ENCODE measurements around the gene GNG12. TPM values are rescaled to one million over a fixed set of nuclear protein-coding genes. Genes with fewer than 3 reads are reported as not detected.

The GNG12 gene
- total and polyA plus RNA-seq, 12 donors = 15.3 to 121 (median 84.7) TPM

GRCh38 chr1:67771152-67771551 is 62.1 kb downstream of the GNG12 start:
- WGBS, 4 donors = 87 to 96% (median 87%) methylated on average over 6 of the region's 6 CpGs
- H3K36me3 ChIP-seq (replicated peaks in 1 of 2) = no peaks in the 10 kb centered on the region
- no peak for DNase-seq
- no peak overlapping the region for H3K27ac ChIP-seq
- TF ChIP-seq POLR2A (IDR thresholded peaks at IDR 0.05) (no peak), CTCF (IDR thresholded peaks at IDR 0.05) (no peak)
- peaks cover 8 to 9% of the 10 kb centered on the region in 2 donors for H3K4me1 ChIP-seq (replicated peaks in 1 of 2)
- H3K27me3 ChIP-seq = no peaks in the 10 kb centered on the region
- H3K9me3 ChIP-seq (replicated peaks in 1 of 3) = no peaks in the 10 kb centered on the region
- intact Hi-C loops (cut with DNase I) = loop anchor here in 1 of 2 donors (10.0 kb wide), 1 partner anchor 344 kb away; no protein-coding TSS in a partner anchor
- H3K4me3 ChIP-seq = no peak overlapping the region

- intact Hi-C loops (cut with DNase I) = loop anchor here (5.0 to 10.0 kb wide), 2 partner anchors 78 to 345 kb away; no protein-coding TSS in a partner anchor
These were observed 63.5 kb downstream of the GNG12 start for GRCh38 chr1:67769633-67770256.

GRCh38 chr1:67768480-67768879 is 64.8 kb downstream of the GNG12 start:
- TF ChIP-seq CTCF (IDR thresholded peaks at IDR 0.05) = no peak
- no peak for TF ChIP-seq POLR2A (IDR thresholded peaks at IDR 0.05)
- no peaks in the 10 kb centered on the region for H3K9me3 ChIP-seq (replicated peaks in 1 of 3)
- intact Hi-C loops (cut with DNase I) = loop anchor here in 1 of 2 donors (5.0 kb wide), 1 partner anchor 79 kb away; no protein-coding TSS in a partner anchor
- no peaks in the 10 kb centered on the region for H3K27me3 ChIP-seq
- no peak overlapping the region for H3K4me3 ChIP-seq
- 96 to 100% (median 98%) methylated on average over 1 of the region's 1 CpG for WGBS, 4 donors
- no peak overlapping the region for H3K27ac ChIP-seq
- no peak for DNase-seq
- H3K36me3 ChIP-seq (replicated peaks in 1 of 2) = no peaks in the 10 kb centered on the region
- H3K4me1 ChIP-seq (replicated peaks in 1 of 2) = peaks cover 9% of the 10 kb centered on the region in 2 donors

More at GRCh38 chr1:67769633-67770256, 63.5 kb downstream of the GNG12 start:
- 87 to 91% (median 89%) methylated on average over 6 of the region's 6 CpGs for WGBS, 4 donors
- no peaks in the 10 kb centered on the region for H3K27me3 ChIP-seq
- TF ChIP-seq CTCF (IDR thresholded peaks at IDR 0.05) = no peak
- no peak for TF ChIP-seq POLR2A (IDR thresholded peaks at IDR 0.05)
- no peaks in the 10 kb centered on the region for H3K9me3 ChIP-seq (replicated peaks in 1 of 3)
- H3K4me3 ChIP-seq = no peak overlapping the region
- DNase-seq = no peak
- peaks cover 9% of the 10 kb centered on the region in 2 donors for H3K4me1 ChIP-seq (replicated peaks in 1 of 2)
- no peak overlapping the region for H3K27ac ChIP-seq
- H3K36me3 ChIP-seq (replicated peaks in 1 of 2) = no peaks in the 10 kb centered on the region

GRCh38 chr1:67767103-67767782 is 66.0 kb downstream of the GNG12 start:
- H3K9me3 ChIP-seq (replicated peaks in 1 of 3) = no peaks in the 10 kb centered on the region
- WGBS, 4 donors = 77 to 87% (median 83%) methylated on average over 6 of the region's 6 CpGs
- H3K4me1 ChIP-seq (replicated peaks in 1 of 2) = peaks cover 9% of the 10 kb centered on the region in 2 donors
- H3K4me3 ChIP-seq = no peak overlapping the region
- H3K27me3 ChIP-seq = no peaks in the 10 kb centered on the region
- DNase-seq = no peak
- intact Hi-C loops (cut with DNase I) = loop anchor here in 1 of 2 donors (5.0 kb wide), 1 partner anchor 80 kb away; no protein-coding TSS in a partner anchor
- H3K36me3 ChIP-seq (replicated peaks in 1 of 2) = no peaks in the 10 kb centered on the region
- peak overlapping the region in 3 of 5 donors; percentile 62 to 78 (median 76) for H3K27ac ChIP-seq
- TF ChIP-seq CTCF (IDR thresholded peaks at IDR 0.05) (no peak), POLR2A (IDR thresholded peaks at IDR 0.05) (no peak)

Measured in adrenal gland (tissue), 12 donors.